HG03442 (cell line): Measurements from ENCODE around the gene GKN1.

Experiments
- ATAC-seq: cut with Tn5 transposase; IDR thresholded peaks from one replicate; pipeline ENCODE4 v1.9.1; 2021; ENCODE audit warnings: mild to moderate bottlenecking, moderate library complexity; ENCODE audit not compliant: unreplicated experiment

Gene GKN1

GRCh38 chr2:69003731-69004130 lies 29.3 kb downstream of the GKN1 start:
- ATAC-seq: no peak

GRCh38 chr2:69007169-69007568 lies 32.7 kb downstream of the GKN1 start:
- no peak for ATAC-seq

GRCh38 chr2:69007603-69008002 lies 33.2 kb downstream of the GKN1 start:
- no peak for ATAC-seq

GRCh38 chr2:69010437-69011194 lies 36.2 kb downstream of the GKN1 start:
- no peak for ATAC-seq

- ATAC-seq: no peak
Measured at GRCh38 chr2:69011611-69012157, 37.2 kb downstream of the GKN1 start.

GRCh38 chr2:69012310-69013141 lies 38.1 kb downstream of the GKN1 start:
- ATAC-seq: peak; percentile 57

- ATAC-seq: no peak
Measured at GRCh38 chr2:69013142-69013839, 38.9 kb downstream of the GKN1 start, which contains the start of gene ANTXR1. ANTXR1 (plus strand) TSS chr2:69013179; CDS start chr2:69013500, 321 bp downstream.

GRCh38 chr2:69013840-69014821 lies 39.7 kb downstream of the GKN1 start:
- ATAC-seq: no peak

- ATAC-seq: no peak
Measured at GRCh38 chr2:69017080-69017479, 42.6 kb downstream of the GKN1 start.

- ATAC-seq: no peak
Measured at GRCh38 chr2:69017835-69018234, 43.4 kb downstream of the GKN1 start.

GRCh38 chr2:69018678-69019095 lies 44.3 kb downstream of the GKN1 start:
- ATAC-seq: no peak

GRCh38 chr2:69020496-69021426 lies 46.3 kb downstream of the GKN1 start:
- ATAC-seq: no peak

GRCh38 chr2:69021727-69022126 lies 47.3 kb downstream of the GKN1 start:
- no peak for ATAC-seq

- no peak for ATAC-seq
Measured at GRCh38 chr2:69022548-69022947, 48.1 kb downstream of the GKN1 start.

- no peak for ATAC-seq
Measured at GRCh38 chr2:69023236-69023635, 48.8 kb downstream of the GKN1 start.

GRCh38 chr2:69026026-69026425 lies 51.6 kb downstream of the GKN1 start:
- no peak for ATAC-seq

- no peak for ATAC-seq
Measured at GRCh38 chr2:69026691-69027459, 52.4 kb downstream of the GKN1 start.
